HCT116 (cell line): ENCODE measurements around the gene ALDH4A1. TPM values are rescaled to one million over a fixed set of nuclear protein-coding genes. Genes with fewer than 3 reads are reported as not detected.
A peak's percentile ranks its signal among the peaks of the same experiment; 100 is the strongest.

Experiments
- ATAC-seq: fragments of 200-7000 bp; cut with Tn5 transposase; 2 replicates; pipeline ENCODE4 v1.9.1; 2020; ENCODE audit warnings: mild to moderate bottlenecking, moderate library complexity
- BruUV-seq: library from RNA; stranded (reverse); fragments of 400-500 nt; replicated peaks from 2 replicates; lab custom pipeline; 2021; lab: Mats Ljungman, UMichigan
- CTCF ChIA-PET: fragments of 300-600 bp; sonication (Branson Sonifier 250); formaldehyde crosslinking; loops from one replicate; lab custom pipeline; 2021; ENCODE audit warnings: antibody characterized with exemption; lab: Charles Lee
- POLR2A ChIA-PET: fragments of 300-600, 350-600 bp; sonication (Branson Sonifier 250); formaldehyde crosslinking; loops from one replicate; lab custom pipeline; 2021; ENCODE audit warnings: antibody characterized with exemption; lab: Charles Lee
- RAD21 ChIA-PET, 2 experiments: fragments of 300-600 bp; sonication (Branson Sonifier 250); formaldehyde crosslinking; loops; one replicate each; lab custom pipeline; 2023; ENCODE audit warnings: low total read pairs in 2 of 2; ENCODE audit not compliant: uncharacterized antibody in 2 of 2, unreplicated experiment in 2 of 2, low non-redundant PET in 1 of 2; lab: Charles Lee
- DNase-seq: peaks from one replicate; pipeline ENCODE4 v3.0.0-alpha.2; 2010; ENCODE audit warnings: low read depth, low spot score
- H2AFZ ChIP-seq: fragments of 200-600 bp; shearing (Covaris generic), sonication (generic); 2 replicates; pipeline ENCODE4 v1.6.1; 2017; ENCODE audit warnings: low read depth, mixed run types, mixed read lengths, antibody characterized with exemption, low read length; ENCODE audit not compliant: poor library complexity, severe bottlenecking
- H3K27ac ChIP-seq: 2 replicates; pipeline ENCODE4 v1.5.1; 2012; ENCODE audit warnings: low read depth, low read length
- H3K27me3 ChIP-seq: fragments of 200-600 bp; sonication (generic); 2 replicates; pipeline ENCODE4 v1.6.1; 2016; ENCODE audit warnings: mixed run types, low read length, mixed read lengths; ENCODE audit not compliant: insufficient read depth
- H3K36me3 ChIP-seq, 2 experiments: fragments of 200-500 bp in 1 of 2; fragments of 200-600 bp in 1 of 2; sonication (Bioruptor generic) in 1 of 2; sonication (generic) in 1 of 2; 2 replicates each; pipeline versions ENCODE4 v1.5.1 to v1.6.1; 2014 to 2016; ENCODE audit warnings: low read length in 2 of 2, inconsistent platforms in 1 of 2, mixed read lengths in 1 of 2, mixed run types in 1 of 2; ENCODE audit not compliant: insufficient read depth in 2 of 2, control insufficient read depth in 1 of 2
- H3K4me1 ChIP-seq, 2 experiments: fragments of 200-600 bp in 1 of 2; sonication (generic) in 1 of 2; 2 replicates each; pipeline versions ENCODE4 v1.5.1 to v1.6.1; 2012 to 2017; ENCODE audit warnings: low read length in 2 of 2, inconsistent platforms in 1 of 2, mild to moderate bottlenecking in 1 of 2, mixed read lengths in 1 of 2, mixed run types in 1 of 2, moderate library complexity in 1 of 2; ENCODE audit not compliant: insufficient read depth in 2 of 2, control insufficient read depth in 1 of 2
- H3K4me2 ChIP-seq: fragments of 200-600 bp; sonication (generic); 2 replicates; pipeline ENCODE4 v1.6.1; 2017; ENCODE audit warnings: mixed run types, low read length, mixed read lengths
- H3K4me3 ChIP-seq, 2 experiments: fragments of 200-600 bp in 1 of 2; sonication (generic) in 1 of 2; replicated peaks in 1 of 2; 2 replicates each; pipeline ENCODE4 v1.5.1; 2011 to 2016; ENCODE audit warnings: low read length in 2 of 2, control low read depth in 1 of 2, low read depth in 1 of 2, mild to moderate bottlenecking in 1 of 2, mixed read lengths in 1 of 2, mixed run types in 1 of 2
- H3K79me2 ChIP-seq: fragments of 200-600 bp; sonication (generic); 2 replicates; pipeline ENCODE4 v1.6.1; 2017; ENCODE audit warnings: mild to moderate bottlenecking, mixed run types, low read length, moderate library complexity, mixed read lengths; ENCODE audit not compliant: insufficient read depth
- H3K9ac ChIP-seq: fragments of 200-600 bp; sonication (generic); 2 replicates; pipeline ENCODE4 v1.6.1; 2016; ENCODE audit warnings: low read length, mixed read lengths
- H3K9me2 ChIP-seq: fragments of 200-600 bp; sonication (generic), shearing (Covaris generic); 2 replicates; pipeline ENCODE4 v1.6.1; 2017; ENCODE audit warnings: mixed run types, mild to moderate bottlenecking, moderate library complexity; ENCODE audit not compliant: insufficient read depth
- H3K9me3 ChIP-seq, 2 experiments: fragments of 200-500 bp in 1 of 2; fragments of 200-600 bp in 1 of 2; sonication (Bioruptor generic) in 1 of 2; sonication (generic) in 1 of 2; 2 replicates each; pipeline ENCODE4 v1.6.1; 2014 to 2017; ENCODE audit warnings: low read length in 2 of 2, mixed read lengths in 2 of 2, inconsistent platforms in 1 of 2, low read depth in 1 of 2, mild to moderate bottlenecking in 1 of 2, mixed run types in 1 of 2, moderate library complexity in 1 of 2; ENCODE audit not compliant: control insufficient read depth in 1 of 2, insufficient read depth in 1 of 2
- H4K20me1 ChIP-seq: fragments of 200-600 bp; sonication (generic), shearing (Covaris generic); 2 replicates; pipeline ENCODE4 v1.6.1; 2017; ENCODE audit warnings: mixed run types, mild to moderate bottlenecking, moderate library complexity; ENCODE audit not compliant: insufficient read depth
- ELF1 ChIP-seq: IDR thresholded peaks from 2 replicates; pipeline ENCODE4 v1.6.1; 2012; ENCODE audit warnings: low read depth, borderline replicate concordance
- JUND ChIP-seq: IDR thresholded peaks from 2 replicates; pipeline ENCODE4 v1.6.1; 2012
- POLR2AphosphoS5 ChIP-seq: IDR thresholded peaks from 2 replicates; pipeline ENCODE4 v1.6.1; 2011; ENCODE audit warnings: mild to moderate bottlenecking, low read depth, low read length, moderate library complexity
- RAD21 ChIP-seq: IDR thresholded peaks from 2 replicates; pipeline ENCODE4 v1.6.1; 2012; ENCODE audit warnings: low read depth, mild to moderate bottlenecking
- REST ChIP-seq: IDR thresholded peaks from 2 replicates; pipeline ENCODE4 v1.6.1; 2012; ENCODE audit warnings: low read depth
- SIN3A ChIP-seq: IDR thresholded peaks from 2 replicates; pipeline ENCODE4 v1.6.1; 2012; ENCODE audit warnings: low read depth
- YY1 ChIP-seq: IDR thresholded peaks from 2 replicates; pipeline ENCODE4 v1.6.1; 2011; ENCODE audit warnings: low read length, low read depth, moderate library complexity, mild to moderate bottlenecking; ENCODE audit not compliant: insufficient replicate concordance; ENCODE audit errors: extremely low read depth
- ZBTB33 ChIP-seq: IDR thresholded peaks from 2 replicates; pipeline ENCODE4 v1.6.1; 2011; ENCODE audit warnings: mild to moderate bottlenecking, low read length, moderate library complexity; ENCODE audit not compliant: insufficient replicate concordance; ENCODE audit errors: extremely low read depth
- ZNF274 ChIP-seq: fragments of 200-500 bp; sonication (Bioruptor generic); IDR thresholded peaks from 2 replicates; pipeline ENCODE4 v1.6.1; 2014; ENCODE audit warnings: mild to moderate bottlenecking, low read depth, low read length, inconsistent platforms
- intact Hi-C: fragments of 100-400 bp; cut with micrococcal nuclease; formaldehyde crosslinking; loops from 2 replicates; pipeline ENCODE4 v1.10.0; 2022
- total RNA-seq: library from RNA; stranded (reverse); gene quantifications from one replicate; pipeline ENCODE4 v1.2.1, GENCODE V29; 2021; ENCODE audit not compliant: unreplicated experiment

ALDH4A1 gene
- total RNA-seq, 1 experiment from 2014 or later = 12.6 TPM

GRCh38 chr1:18927654-18928272 lies 25.4 kb upstream of the ALDH4A1 start:
- CTCF ChIA-PET = interaction anchor here (1.4 to 4.8 kb wide), 4 partner anchors 14 to 25 kb away, joined by 4 to 36 read pairs (median 10); partner anchors contain the start of gene ALDH4A1
- POLR2A ChIA-PET = interaction anchor here (1.2 to 3.1 kb wide), 4 partner anchors 8 to 15 kb away, joined by 3 to 13 read pairs (median 6); no protein-coding TSS in a partner anchor
- DNase-seq (no peak), ATAC-seq (no peak)
- Histone ChIP-seq H3K4me2 (peak overlapping the region; percentile 100), H3K4me3 (peak overlapping the region; percentile 43 to 66), H4K20me1 (no peaks in the 10 kb centered on the region), H2AFZ (no peak overlapping the region), H3K9ac (peak overlapping the region; percentile 88), H3K27ac (peak overlapping the region; percentile 97), H3K9me3 (no peaks in the 10 kb centered on the region), H3K4me1 (peaks cover 36 to 86% of the 10 kb centered on the region in 2 experiments), H3K27me3 (no peaks in the 10 kb centered on the region), H3K36me3 (no peaks in the 10 kb centered on the region), H3K9me2 (no peaks in the 10 kb centered on the region), H3K79me2 (peaks cover 92% of the 10 kb centered on the region)
- TF ChIP-seq SIN3A = no peak
- no peak for TF ChIP-seq JUND
- TF ChIP-seq ZBTB33 = no peak
- no peak for TF ChIP-seq ZNF274
- TF ChIP-seq REST = no peak
- no peak for TF ChIP-seq POLR2AphosphoS5
- no peak for TF ChIP-seq RAD21
- TF ChIP-seq ELF1 = no peak
- TF ChIP-seq YY1 = no peak
- intact Hi-C loops = no loop called here
- no TSS peak for BruUV-seq
- RAD21 ChIA-PET = interaction anchor here in 1 of 2 experiments (1.0 kb wide), 1 partner anchor 85 kb away, joined by 3 read pairs; no protein-coding TSS in a partner anchor
